HEK293 (cell line): Measurements from ENCODE around the gene OR8D1.

Source experiments
- CTCF ChIA-PET: fragments of 350-600 bp; formaldehyde crosslinking; extraction: SDS; loops from one replicate; lab custom pipeline; 2021; ENCODE audit warnings: antibody characterized with exemption; lab: Yijun Ruan, JAX
- POLR2A ChIA-PET: fragments of 300-600 bp; formaldehyde crosslinking; extraction: SDS; loops from one replicate; lab custom pipeline; 2020; ENCODE audit warnings: antibody characterized with exemption, inconsistent platforms; lab: Yijun Ruan, JAX
- H3K27ac ChIP-seq: fragments of 200-500 bp; sonication (Bioruptor generic); 2 replicates; pipeline ENCODE4 v1.5.1; 2014; ENCODE audit warnings: low read depth, low read length, control low read depth, inconsistent platforms; ENCODE audit errors: extremely low read depth
- H3K36me3 ChIP-seq, 2 experiments: fragments of 200-500 bp in 1 of 2; sonication (Bioruptor generic) in 1 of 2; 1 replicate in 1 of 2; 2 replicates in 1 of 2; pipeline ENCODE4 v1.5.1; 2014 to 2017; ENCODE audit warnings: inconsistent platforms in 2 of 2, low read length in 2 of 2; ENCODE audit not compliant: control insufficient read depth in 2 of 2, insufficient read depth in 1 of 2
- H3K4me1 ChIP-seq: fragments of 200-500 bp; sonication (Bioruptor generic); 2 replicates; pipeline ENCODE4 v1.5.1; 2014; ENCODE audit warnings: mild to moderate bottlenecking, low read length, inconsistent platforms; ENCODE audit not compliant: control insufficient read depth, insufficient read depth
- H3K4me3 ChIP-seq: 2 replicates; pipeline ENCODE4 v1.5.1; 2011; ENCODE audit warnings: low read depth, mild to moderate bottlenecking, control low read depth, low read length, moderate library complexity
- H3K9me3 ChIP-seq: fragments of 200-500 bp; sonication (Bioruptor generic); 2 replicates; pipeline ENCODE4 v1.5.1; 2014; ENCODE audit warnings: low read depth, low read length, inconsistent platforms; ENCODE audit not compliant: control insufficient read depth, insufficient read depth
- BCL6B ChIP-seq: fragments of 450-650 bp; formaldehyde crosslinking; IDR thresholded peaks from 2 replicates; pipeline ENCODE4 v1.5.1; 2017; ENCODE audit warnings: missing biosample characterization, missing genetic modification characterization
- HOXD13 ChIP-seq: sonication (generic); formaldehyde crosslinking; IDR thresholded peaks from 2 replicates; pipeline ENCODE4 v1.8.0; 2022; ENCODE audit warnings: missing genetic modification reagents, borderline replicate concordance
- KLF8 ChIP-seq: fragments of 450-650 bp; formaldehyde crosslinking; IDR thresholded peaks from 2 replicates; pipeline ENCODE4 v1.5.1; 2016; ENCODE audit warnings: missing biosample characterization, missing genetic modification characterization
- MZF1 ChIP-seq: fragments of 450-650 bp; formaldehyde crosslinking; IDR thresholded peaks from 2 replicates; pipeline ENCODE4 v1.5.1; 2017; ENCODE audit warnings: missing biosample characterization, missing genetic modification characterization, borderline replicate concordance
- ZNF10 ChIP-seq: fragments of 450-650 bp; formaldehyde crosslinking; IDR thresholded peaks from 2 replicates; pipeline ENCODE4 v1.5.1; 2017; ENCODE audit warnings: missing biosample characterization, missing genetic modification characterization
- ZNF112 ChIP-seq: fragments of 450-650 bp; formaldehyde crosslinking; IDR thresholded peaks from 2 replicates; pipeline ENCODE4 v1.5.0; 2017; ENCODE audit warnings: missing biosample characterization, missing genetic modification characterization
- ZNF132 ChIP-seq: fragments of 450-650 bp; formaldehyde crosslinking; IDR thresholded peaks from 2 replicates; pipeline ENCODE4 v1.5.1; 2017; ENCODE audit warnings: missing biosample characterization, missing genetic modification characterization, borderline replicate concordance
- ZNF140 ChIP-seq: fragments of 450-650 bp; formaldehyde crosslinking; IDR thresholded peaks from 2 replicates; pipeline ENCODE4 v1.5.1; 2016; ENCODE audit warnings: missing biosample characterization, missing genetic modification characterization
- ZNF223 ChIP-seq: fragments of 450-650 bp; formaldehyde crosslinking; IDR thresholded peaks from 2 replicates; pipeline ENCODE4 v1.5.1; 2016; ENCODE audit warnings: missing biosample characterization, missing genetic modification characterization
- ZNF311 ChIP-seq: fragments of 450-650 bp; formaldehyde crosslinking; IDR thresholded peaks from 2 replicates; pipeline ENCODE4 v1.5.1; 2017; ENCODE audit warnings: missing biosample characterization, missing genetic modification characterization, borderline replicate concordance
- ZNF366 ChIP-seq: fragments of 450-650 bp; formaldehyde crosslinking; conservative IDR thresholded peaks from 2 replicates; pipeline ENCODE4 v1.5.1; 2016; ENCODE audit warnings: missing biosample characterization, missing genetic modification characterization
- ZNF473 ChIP-seq: fragments of 450-650 bp; formaldehyde crosslinking; IDR thresholded peaks from 2 replicates; pipeline ENCODE4 v1.5.1; 2017; ENCODE audit warnings: missing biosample characterization, missing genetic modification characterization
- ZNF670 ChIP-seq: fragments of 450-650 bp; formaldehyde crosslinking; IDR thresholded peaks from 2 replicates; pipeline ENCODE4 v1.5.1; 2016; ENCODE audit warnings: missing biosample characterization, missing genetic modification characterization, low read depth
- ZNF768 ChIP-seq: fragments of 450-650 bp; formaldehyde crosslinking; IDR thresholded peaks from 2 replicates; pipeline ENCODE4 v1.5.1; 2018; ENCODE audit warnings: missing biosample characterization, mild to moderate bottlenecking, missing genetic modification characterization
- ZNF777 ChIP-seq: fragments of 450-650 bp; formaldehyde crosslinking; IDR thresholded peaks from 2 replicates; pipeline ENCODE4 v1.5.1; 2017; ENCODE audit warnings: missing biosample characterization, missing genetic modification characterization, borderline replicate concordance
- ZNF843 ChIP-seq: fragments of 450-650 bp; formaldehyde crosslinking; IDR thresholded peaks from 2 replicates; pipeline ENCODE4 v1.5.1; 2016; ENCODE audit warnings: missing biosample characterization, missing genetic modification characterization
- ZSCAN30 ChIP-seq: fragments of 450-650 bp; IDR thresholded peaks from 2 replicates; pipeline ENCODE4 v1.5.1; 2018; ENCODE audit warnings: missing biosample characterization, mild to moderate bottlenecking, missing genetic modification characterization, moderate library complexity
- TF ChIP-seq, protein P1 (sequence below): fragments of 450-650 bp; formaldehyde crosslinking; IDR thresholded peaks from 2 replicates; pipeline ENCODE4 v1.5.1; 2016; ENCODE audit warnings: missing biosample characterization, missing genetic modification characterization
- TF ChIP-seq, protein P2 (sequence below): fragments of 450-650 bp; formaldehyde crosslinking; IDR thresholded peaks from 2 replicates; pipeline ENCODE4 v1.5.1; 2016; ENCODE audit warnings: missing biosample characterization, missing genetic modification characterization, low read depth
- TF ChIP-seq, protein P3 (sequence below): fragments of 450-650 bp; formaldehyde crosslinking; IDR thresholded peaks from 2 replicates; pipeline ENCODE4 v1.5.0; 2017; ENCODE audit warnings: missing biosample characterization, missing genetic modification characterization, borderline replicate concordance

The OR8D1 gene

GRCh38 chr11:124329787-124330478 lies 16.2 kb upstream of the OR8D1 start (continued):
- TF ChIP-seq, protein P1, sequence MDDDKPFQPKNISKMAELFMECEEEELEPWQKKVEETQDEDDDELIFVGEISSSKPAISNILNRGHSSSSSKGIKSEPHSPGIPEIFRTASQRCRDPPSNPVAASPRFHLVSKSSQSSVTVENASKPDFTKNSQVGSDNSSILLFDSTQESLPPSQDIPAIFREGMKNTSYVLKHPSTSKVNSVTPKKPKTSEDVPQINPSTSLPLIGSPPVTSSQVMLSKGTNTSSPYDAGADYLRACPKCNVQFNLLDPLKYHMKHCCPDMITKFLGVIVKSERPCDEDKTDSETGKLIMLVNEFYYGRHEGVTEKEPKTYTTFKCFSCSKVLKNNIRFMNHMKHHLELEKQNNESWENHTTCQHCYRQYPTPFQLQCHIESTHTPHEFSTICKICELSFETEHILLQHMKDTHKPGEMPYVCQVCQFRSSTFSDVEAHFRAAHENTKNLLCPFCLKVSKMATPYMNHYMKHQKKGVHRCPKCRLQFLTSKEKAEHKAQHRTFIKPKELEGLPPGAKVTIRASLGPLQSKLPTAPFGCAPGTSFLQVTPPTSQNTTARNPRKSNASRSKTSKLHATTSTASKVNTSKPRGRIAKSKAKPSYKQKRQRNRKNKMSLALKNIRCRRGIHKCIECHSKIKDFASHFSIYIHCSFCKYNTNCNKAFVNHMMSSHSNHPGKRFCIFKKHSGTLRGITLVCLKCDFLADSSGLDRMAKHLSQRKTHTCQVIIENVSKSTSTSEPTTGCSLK (tag by site-specific recombination): no peak
- TF ChIP-seq ZNF768 (no peak), ZNF140 (tag by site-specific recombination) (no peak), BCL6B (tag by site-specific recombination) (no peak)

GRCh38 chr11:124327775-124328174 lies 14.0 kb upstream of the OR8D1 start:
- POLR2A ChIA-PET: interaction anchor here (0.6 kb wide), 1 partner anchor 736 kb away, joined by 3 read pairs; the partner anchor contains the start of gene SLC37A2

DNA sequence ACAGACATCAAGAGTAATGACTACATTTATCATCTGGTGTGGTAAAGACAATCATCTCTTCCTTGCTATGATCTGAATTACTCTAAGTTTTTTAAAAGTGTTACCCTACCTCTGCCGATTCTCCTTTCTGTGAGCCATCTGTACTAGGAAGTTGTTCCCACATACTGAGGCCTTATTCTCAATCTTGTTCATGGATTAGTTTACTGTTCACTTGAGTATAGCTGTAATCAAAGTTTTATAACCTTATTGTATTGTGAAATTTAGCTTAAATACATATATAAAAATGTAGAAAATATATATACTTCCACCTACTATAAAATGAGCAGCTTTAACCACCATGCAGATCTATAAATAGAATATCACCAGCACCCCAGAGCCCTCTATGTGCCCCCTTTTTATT lies 8.6 kb upstream of the OR8D1 start:
- Histone ChIP-seq H3K36me3 (no peaks in the 10 kb centered on the region), H3K4me1 (no peaks in the 10 kb centered on the region), H3K9me3 (no peaks in the 10 kb centered on the region), H3K27ac (no peak overlapping the region), H3K4me3 (no peak overlapping the region)
- CTCF ChIA-PET: no interaction called here
- POLR2A ChIA-PET: no interaction called here
- TF ChIP-seq HOXD13 (no peak), ZNF311 (tag by site-specific recombination) (no peak), ZNF223 (tag by site-specific recombination) (no peak), KLF8 (tag by site-specific recombination) (no peak), ZNF843 (tag by site-specific recombination) (no peak), ZNF112 (tag by site-specific recombination) (no peak), ZNF366 (tag by site-specific recombination) (no peak), ZNF10 (no peak), ZNF777 (tag by site-specific recombination) (no peak), ZNF670 (tag by site-specific recombination) (no peak), MZF1 (tag by site-specific recombination) (no peak), ZNF473 (no peak)

More at GRCh38 chr11:124327775-124328174, 14.0 kb upstream of the OR8D1 start:
- no peak overlapping the region for H3K27ac ChIP-seq
- CTCF ChIA-PET: no interaction called here
- no peaks in the 10 kb centered on the region for H3K9me3 ChIP-seq
- H3K4me1 ChIP-seq: no peaks in the 10 kb centered on the region
- TF ChIP-seq, protein P2, sequence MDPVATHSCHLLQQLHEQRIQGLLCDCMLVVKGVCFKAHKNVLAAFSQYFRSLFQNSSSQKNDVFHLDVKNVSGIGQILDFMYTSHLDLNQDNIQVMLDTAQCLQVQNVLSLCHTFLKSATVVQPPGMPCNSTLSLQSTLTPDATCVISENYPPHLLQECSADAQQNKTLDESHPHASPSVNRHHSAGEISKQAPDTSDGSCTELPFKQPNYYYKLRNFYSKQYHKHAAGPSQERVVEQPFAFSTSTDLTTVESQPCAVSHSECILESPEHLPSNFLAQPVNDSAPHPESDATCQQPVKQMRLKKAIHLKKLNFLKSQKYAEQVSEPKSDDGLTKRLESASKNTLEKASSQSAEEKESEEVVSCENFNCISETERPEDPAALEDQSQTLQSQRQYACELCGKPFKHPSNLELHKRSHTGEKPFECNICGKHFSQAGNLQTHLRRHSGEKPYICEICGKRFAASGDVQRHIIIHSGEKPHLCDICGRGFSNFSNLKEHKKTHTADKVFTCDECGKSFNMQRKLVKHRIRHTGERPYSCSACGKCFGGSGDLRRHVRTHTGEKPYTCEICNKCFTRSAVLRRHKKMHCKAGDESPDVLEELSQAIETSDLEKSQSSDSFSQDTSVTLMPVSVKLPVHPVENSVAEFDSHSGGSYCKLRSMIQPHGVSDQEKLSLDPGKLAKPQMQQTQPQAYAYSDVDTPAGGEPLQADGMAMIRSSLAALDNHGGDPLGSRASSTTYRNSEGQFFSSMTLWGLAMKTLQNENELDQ (tag by site-specific recombination): no peak
- TF ChIP-seq, protein P3, sequence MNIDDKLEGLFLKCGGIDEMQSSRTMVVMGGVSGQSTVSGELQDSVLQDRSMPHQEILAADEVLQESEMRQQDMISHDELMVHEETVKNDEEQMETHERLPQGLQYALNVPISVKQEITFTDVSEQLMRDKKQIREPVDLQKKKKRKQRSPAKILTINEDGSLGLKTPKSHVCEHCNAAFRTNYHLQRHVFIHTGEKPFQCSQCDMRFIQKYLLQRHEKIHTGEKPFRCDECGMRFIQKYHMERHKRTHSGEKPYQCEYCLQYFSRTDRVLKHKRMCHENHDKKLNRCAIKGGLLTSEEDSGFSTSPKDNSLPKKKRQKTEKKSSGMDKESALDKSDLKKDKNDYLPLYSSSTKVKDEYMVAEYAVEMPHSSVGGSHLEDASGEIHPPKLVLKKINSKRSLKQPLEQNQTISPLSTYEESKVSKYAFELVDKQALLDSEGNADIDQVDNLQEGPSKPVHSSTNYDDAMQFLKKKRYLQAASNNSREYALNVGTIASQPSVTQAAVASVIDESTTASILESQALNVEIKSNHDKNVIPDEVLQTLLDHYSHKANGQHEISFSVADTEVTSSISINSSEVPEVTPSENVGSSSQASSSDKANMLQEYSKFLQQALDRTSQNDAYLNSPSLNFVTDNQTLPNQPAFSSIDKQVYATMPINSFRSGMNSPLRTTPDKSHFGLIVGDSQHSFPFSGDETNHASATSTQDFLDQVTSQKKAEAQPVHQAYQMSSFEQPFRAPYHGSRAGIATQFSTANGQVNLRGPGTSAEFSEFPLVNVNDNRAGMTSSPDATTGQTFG (tag by site-specific recombination): no peak
- no peak for TF ChIP-seq ZNF670 (tag by site-specific recombination)
- TF ChIP-seq ZNF132 (tag by site-specific recombination): no peak
- TF ChIP-seq ZSCAN30 (tag by site-specific recombination): no peak
- no peak overlapping the region for H3K4me3 ChIP-seq
- H3K36me3 ChIP-seq: no peaks in the 10 kb centered on the region
